SKM-1 (cell line): ENCODE results near the gene MAGI3.
"Not testable (repeated sequence)": the region's sequence is repeated elsewhere in the genome, so short reads cannot be mapped to it uniquely, and the experiment has no call there.

Source experiments
- DNase-seq: peaks from one replicate; lab custom pipeline; 2025; ENCODE audit not compliant: unreplicated experiment; lab: John Stamatoyannopoulos, UW

MAGI3 gene

DNA sequence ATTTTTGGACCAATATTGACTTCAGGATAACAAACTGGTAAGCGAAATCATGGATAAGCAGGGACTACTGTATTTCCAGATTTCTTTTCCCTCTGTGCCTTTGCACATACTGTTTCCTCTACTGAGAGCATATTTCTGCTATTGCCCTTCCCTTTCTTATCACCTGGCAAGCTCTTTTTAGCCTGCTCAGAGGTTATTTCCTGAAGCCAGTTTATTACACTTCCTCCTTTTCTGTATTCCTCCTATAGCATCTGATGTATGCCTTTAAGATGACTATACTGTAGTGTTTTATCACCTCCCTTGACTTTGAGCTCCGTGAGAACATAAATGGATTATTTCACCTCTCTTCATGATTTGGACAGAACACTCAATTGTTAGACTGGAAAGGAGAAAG is 49.0 kb downstream of the MAGI3 start:
- DNase-seq: no peak

DNA sequence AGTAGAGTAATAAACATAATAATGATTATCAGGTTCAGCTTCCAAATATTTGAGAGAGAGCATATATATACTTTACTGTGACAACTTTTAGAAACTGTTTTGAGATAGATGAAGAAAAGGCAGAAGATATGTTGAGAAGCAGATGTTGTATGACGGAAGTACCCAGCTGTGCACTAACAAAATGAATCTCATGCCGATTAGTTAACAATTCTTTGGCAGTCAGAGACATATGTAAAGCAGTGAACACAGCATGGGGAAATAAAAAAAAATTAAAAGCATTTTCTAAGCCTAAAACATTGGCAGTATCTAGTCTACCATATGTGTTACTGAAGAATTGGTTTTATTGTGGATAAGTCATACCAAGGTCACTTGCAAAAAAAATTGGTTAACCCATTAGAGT is 51.8 kb downstream of the MAGI3 start:
- DNase-seq: no peak

DNA sequence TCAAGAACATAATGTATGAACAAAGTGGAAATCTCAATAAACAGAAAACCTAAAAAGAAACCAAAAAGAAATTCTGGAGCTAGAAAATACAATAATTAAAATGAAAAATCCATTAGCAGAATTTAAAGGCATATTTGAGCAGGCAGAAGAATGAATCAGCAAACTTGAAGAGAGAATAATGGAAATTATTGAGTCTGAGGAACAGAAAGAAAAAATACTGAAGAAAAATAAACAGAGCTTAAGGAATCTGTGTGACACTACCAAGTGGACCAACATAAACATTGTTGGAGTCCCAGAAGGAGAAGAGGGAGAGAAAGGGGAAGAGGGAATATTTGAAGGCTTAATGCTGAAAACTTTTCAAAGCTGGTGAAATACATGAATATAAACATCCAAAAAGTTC is 54.5 kb downstream of the MAGI3 start:
- DNase-seq: no peak

DNA sequence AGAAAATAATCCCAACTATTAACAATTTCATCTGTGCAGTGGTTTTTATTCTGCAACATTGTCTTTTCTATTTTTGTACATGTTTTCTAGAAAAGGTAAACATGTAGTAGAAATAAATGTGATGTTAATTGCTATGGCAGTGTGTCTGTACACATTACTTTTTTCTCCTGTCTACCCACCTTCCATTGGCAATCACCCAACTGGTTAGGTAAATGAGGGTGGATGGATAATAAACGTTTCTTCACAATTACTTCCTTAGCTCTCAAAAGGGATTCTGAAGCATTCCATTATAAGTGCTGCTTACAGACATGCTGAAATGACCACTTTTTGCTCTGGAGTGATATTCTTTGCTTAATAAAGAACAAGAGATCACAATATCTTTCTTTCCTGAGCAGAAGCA is 61.4 kb downstream of the MAGI3 start:
- no peak for DNase-seq

DNA sequence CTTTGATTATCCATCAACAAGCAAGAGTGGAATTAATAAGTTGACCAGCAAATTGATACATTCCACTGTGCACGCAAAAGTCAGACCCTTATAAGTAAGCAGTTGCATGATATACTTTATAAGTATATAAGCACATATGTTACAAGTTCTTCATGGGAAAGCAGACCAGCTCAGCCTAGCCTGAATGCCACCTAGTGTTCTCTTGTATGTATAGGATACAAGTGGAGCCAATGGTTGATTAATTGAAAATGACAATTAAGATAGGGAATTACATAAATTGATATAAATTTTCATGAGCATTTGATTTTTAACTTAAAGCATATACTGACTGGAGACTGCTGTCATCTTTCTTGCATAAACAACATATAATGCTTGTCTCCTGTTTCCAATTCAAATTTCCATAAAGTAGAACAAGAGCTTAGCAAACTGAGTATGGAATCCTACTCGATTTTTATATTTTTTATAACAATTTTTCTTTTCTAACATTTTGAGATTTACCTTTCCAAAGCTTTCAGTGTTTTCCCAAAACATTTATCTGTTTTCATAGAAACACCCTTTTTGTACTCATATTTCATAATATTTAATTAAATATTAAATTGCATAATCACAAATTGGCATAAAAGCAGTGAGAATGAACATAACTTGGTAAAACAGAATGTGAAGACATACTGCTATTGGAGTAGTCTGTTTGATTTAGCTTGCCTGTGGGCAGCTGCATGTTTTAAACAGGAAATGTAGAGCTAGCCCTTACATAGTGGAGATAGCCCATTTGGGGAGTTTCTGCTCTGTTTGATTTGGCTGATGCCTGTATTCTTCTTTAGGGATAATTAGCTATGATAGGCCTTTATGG is 62.8 kb downstream of the MAGI3 start:
- DNase-seq: peak; percentile 5

DNA sequence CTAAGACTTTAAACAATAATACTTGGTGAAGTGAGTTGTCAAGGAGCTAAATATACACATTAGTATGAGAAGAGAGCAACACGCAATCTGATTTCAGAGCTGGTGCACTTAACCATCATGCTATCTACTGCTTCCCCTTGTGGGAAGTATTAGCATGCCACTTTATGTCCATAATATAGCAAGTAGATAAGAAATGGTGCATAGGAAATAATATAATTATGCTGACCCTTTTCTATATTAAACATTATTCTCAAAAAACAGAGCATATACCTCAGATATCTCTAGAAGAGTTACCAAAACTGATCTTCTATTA is 63.4 kb downstream of the MAGI3 start:
- no peak for DNase-seq

DNA sequence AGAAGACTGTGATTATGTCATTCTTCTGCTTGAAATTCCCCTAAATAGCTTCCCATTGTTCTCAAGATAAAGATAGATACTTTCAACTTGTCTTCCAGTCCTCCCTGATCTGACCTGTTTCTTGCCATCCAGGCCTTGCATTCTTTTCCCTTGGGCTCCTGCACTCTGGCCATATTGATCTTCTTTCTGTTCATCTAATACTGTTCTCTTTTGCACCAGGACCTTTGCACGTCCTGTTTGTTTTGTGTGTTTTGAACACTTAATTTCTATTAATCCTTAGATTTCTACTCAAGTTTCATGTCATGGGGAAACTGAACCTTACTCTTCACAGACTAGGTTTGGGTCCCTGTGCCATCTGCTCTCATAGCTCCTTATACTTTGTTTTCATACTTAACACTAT is 65.1 kb downstream of the MAGI3 start:
- DNase-seq: no peak

DNA sequence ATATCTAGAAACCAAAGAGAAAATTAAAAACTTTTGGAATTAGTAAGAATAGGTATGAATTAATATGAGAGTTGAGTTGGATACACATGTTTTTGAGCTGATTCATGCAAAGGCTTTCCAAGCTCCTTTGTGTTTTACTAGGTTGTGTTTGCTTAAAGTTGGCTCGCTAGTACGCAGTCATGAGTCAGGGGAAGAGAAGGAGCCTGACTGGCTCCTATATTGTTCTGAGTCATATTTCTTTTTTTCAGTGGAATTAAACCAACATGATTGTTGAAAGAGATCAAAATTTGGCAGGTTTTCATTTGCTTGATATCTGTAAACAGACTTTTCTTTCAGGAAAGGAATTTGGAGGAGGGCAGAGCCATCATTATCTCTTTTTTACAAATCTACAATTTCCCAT is 66.7 kb downstream of the MAGI3 start:
- no peak for DNase-seq

DNA sequence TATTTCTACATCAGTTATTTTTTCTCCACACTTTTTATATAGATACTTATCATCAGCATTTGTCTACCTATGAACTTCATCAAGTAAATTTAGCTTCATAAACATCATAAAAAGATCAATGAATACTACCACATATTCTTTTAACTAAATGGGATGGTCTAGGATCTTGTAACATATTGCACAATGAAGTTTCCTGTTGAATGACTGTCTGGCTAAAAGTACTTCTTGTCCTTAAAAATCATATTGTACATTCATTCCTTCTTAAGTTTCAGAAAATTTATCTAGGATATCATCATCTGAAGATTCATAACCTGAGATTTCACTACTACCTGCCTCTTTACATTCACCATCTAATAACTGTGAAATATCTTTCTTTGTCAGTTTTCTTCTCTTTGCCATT is 69.0 kb downstream of the MAGI3 start:
- DNase-seq: no peak

DNA sequence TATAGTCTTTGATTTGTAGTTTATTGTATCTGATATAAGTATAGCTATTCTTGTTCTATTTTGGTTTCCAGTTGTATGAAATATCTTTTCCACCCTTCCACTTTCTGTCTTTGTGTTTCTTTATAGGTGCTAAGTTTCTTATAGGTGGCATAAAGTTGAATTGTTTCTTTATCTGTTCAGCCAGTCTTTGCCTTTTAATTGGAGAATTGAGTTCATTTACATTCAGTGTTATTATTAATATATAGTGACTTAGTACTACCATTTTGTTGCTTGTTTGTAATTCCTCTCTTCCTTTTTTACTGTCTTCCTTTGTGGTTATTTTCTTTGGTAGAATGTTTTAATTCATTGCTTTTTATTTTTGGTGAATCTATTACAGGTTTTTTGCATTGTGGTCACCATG is 77.7 kb downstream of the MAGI3 start:
- no peak for DNase-seq

DNA sequence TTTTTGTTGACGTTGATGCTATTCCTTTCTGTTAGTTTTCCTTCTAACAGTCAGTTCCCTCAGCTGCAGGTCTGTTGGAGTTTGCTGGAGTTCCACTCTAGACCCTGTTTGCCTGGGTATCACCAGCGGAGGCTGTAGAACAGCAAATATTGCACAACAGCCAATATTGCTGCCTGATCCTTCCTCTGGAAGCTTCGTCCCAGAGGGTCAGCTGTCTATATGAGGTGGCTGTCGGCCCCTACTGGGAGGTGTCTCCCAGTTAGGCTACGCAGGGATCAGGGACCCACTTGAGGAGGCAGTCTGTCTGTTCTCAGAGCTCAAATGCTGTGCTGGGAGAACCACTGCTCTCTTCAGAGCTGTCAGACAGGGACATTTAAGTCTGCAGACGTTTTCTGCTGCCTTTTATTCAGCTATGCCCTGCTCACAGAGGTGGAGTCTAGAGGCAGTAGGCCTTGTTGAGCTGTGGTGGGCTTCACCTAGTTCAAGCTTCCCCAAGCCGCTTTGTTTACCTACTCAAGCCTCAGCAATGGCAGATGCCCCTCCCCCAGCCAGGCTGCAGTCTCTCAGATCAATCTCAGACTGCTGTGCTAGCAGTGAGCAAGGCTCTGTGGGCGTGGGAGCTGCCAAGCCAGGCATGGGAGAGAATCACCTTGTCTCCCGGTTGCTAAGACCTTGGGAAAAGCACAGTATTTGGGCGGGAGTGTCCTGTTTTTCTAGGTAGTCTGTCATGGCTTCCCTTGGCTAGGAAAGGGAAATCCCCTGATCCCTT is 88.3 kb downstream of the MAGI3 start:
- not testable (repeated sequence) for DNase-seq

DNA sequence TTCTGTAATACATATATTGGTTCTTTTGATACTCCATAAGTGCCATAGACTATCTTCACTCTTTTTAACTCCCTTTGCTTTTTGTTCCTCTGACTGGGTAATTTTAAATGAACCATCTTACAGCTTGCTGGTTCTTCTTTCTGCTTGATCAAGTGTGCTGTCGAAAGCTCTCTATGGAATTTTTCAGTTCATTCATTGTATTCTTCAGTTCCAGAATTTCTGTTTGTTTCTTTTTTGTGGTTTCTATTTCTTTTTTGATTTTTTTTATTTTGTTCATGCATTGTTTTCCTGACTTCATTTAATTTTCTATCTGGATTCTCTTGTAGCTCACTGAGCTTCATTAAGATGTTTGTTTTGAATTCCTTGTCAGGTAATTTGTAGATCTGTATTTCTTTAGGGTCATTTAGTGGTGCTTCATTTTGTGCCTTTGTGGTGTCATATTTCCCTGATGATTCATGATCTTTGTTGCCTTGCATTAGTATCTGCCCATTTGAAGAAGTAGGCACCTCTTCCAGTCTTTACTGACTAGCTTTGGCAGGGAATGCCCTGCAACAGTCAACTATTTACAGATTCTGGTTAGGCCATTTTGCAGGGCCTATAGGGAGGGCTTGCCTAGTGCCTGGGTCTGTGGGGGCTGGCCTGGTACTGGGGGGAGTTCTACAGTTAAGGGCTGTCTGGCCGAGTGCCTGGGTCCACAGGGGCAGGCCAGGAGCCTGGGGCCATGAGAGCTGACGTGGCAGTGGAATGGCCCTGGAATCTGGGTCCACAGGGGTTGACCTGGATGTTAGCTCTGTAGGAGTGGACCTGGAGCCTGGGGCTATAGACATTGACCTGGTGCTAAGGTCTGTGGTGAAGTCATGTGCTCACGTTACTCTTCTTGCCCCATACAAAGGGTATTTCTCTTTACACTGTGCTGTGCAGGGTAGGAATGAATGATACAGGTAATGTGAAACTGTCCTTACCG is 89.7 kb downstream of the MAGI3 start:
- DNase-seq: no peak

DNA sequence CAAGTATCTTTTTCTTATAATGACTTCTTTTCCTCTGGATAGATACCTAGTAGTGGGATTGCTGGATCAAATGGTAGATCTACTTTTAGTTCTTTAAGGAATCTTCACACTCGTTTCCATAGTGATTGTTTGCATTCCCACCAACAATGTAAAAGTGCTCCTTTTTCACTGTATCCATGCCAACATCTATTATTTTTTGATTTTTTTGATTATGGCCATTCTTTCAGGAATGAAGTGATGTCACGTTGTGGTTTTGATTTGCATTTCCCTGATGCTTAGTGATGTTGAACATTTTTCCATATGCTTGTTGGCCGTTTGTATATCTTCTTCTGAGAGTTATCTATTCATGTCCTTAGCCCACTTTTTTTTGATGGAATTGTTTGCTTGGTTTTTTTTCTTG is 94.8 kb downstream of the MAGI3 start:
- not testable (repeated sequence) for DNase-seq

DNA sequence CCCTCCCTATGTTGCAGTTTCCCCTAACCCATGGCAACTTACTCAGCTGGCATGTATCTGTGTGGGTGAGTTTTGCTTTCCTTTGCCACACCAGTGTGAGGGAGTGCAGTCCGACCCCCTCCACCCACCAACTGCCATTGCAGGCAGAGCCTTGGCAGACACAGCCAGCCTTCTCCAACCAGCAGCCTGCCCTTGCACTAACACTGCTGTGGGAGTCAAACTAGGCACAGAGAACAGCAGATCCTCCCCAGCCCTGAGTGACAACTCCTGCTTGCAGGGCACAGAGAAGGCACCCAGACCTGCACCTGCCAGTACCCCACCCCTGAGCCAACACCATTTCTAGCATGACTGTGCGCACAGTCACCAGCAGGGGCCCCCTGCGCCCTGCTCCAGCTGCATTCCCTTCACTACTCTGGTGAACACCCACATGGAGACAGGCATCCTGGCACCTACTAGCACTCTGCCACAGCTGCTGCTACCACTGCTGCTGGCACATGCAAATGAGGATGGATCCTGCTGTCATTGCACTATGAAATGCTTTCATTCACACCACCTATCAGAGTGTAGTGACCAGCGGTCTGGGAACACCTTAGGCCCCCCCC is 98.4 kb downstream of the MAGI3 start:
- DNase-seq: no peak

DNA sequence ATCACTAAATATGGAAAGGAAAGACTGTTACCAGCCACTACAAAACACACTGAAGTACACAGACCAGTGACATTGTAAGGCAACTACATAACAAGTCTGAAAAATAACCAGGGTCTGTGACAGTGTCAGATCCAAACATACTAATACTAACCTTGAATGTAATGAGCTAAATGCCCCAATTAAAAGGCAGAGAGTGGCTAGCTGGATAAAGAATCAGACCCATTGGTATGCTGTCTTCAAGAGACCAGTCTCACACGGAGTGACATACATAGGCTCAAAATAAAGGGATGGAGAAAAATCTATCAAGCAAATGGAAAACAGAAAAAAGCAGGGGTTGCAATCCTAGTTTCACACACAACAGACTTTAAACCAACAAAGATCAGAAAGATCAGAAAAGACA is 100.1 kb downstream of the MAGI3 start:
- no peak for DNase-seq

DNA sequence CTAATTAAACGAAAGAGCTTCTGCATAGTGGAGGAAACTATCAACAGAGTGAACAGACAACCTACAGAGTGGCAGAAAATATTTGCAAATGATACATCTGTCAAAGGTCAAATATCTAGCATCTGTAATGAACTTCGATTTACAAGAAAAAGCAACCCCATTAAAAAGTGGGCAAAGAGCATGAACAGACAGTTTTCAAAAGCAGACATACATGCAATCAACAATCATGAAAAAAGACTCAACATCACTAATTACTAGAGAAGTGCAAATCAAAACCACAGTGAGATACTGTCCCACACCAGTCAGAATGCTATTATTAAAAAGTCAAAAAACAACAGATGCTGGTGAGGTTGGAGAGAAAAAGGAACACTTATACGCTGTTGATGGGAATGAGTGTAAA is 103.2 kb downstream of the MAGI3 start:
- no peak for DNase-seq

DNA sequence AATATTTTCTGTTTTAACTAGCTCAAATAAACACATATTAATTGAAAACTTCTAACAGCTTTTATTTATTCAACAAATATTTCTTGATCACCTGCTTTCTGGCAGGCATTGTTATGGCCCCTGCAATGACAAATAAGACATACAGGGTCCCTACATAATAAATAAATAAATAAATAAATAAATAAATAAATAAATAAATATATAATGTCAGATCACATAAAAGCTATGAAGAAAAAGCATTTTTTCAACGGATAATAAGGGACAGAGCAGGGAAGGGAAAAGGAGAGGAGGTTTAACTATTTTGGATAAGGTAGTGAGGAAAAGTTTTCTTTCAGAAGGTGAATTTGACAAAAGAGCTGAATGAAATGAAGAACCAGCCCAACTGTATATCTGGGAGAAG is 115.0 kb downstream of the MAGI3 start:
- DNase-seq: no peak

DNA sequence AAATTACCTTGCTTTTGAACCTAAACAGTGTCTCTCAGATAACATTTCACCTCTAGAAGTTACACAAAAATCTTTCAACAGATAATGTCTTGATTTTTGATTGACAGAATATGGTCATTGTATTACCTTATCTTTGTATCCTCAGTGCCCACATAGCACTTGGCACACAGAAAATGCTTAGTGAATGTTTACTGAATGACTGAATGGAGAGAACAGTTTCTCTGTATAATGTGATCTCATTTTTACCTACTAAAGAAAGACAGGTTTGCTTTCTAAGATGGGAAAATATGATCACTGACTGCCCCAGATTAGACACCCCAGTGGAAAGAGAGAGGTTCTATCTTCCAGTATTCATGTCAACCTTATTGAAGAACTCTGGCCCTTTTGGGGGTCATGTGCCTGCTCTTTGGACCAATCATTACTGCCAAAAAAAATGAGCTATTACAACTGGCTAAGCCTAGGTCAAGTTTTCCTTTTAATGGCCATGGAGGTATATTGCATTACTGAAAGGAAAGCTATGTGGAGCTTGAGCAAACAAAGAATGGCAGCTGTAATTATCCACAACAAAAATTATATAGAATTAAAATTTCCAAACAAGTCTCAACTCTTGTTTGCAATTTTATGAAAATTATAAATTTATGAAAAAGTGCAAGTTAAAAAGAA is 117.4 kb downstream of the MAGI3 start:
- DNase-seq: no peak

DNA sequence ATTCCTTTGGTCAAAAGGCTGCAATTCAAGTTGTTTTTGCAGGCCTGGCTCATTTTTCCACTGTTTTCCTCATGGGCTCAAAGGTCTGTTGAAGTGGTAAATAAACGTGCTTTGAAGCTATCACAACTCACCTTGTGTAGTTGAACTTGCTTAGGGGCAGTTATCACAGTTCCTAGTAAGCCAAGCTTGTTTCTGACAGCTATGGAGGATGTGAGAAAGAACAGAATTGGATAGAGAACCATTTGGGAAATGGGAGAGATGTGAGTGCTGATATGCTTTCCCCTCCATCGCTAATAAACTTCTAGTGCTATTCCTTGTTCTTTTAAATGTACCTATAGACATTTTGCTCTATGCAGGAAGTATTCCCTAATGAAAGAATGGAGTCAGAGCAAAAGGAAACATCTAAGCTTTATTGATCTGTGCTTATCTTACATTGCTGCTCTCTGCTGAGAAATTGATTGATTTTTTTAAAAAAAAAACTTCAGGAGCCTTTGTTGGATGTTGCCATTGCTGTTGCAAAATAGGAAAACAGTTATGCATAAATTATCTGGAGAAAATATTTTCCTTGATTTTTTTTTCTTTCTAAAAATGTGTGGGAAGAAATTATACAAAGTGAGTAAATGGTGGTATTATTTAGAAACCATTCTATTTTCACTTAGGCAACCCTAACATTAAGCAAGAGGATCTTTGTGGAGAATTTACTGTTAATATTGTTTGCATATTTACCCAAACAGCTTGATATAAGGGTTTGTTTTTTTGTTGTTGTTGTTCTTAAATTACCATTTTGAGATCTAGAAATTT is 118.2 kb downstream of the MAGI3 start:
- no peak for DNase-seq

DNA sequence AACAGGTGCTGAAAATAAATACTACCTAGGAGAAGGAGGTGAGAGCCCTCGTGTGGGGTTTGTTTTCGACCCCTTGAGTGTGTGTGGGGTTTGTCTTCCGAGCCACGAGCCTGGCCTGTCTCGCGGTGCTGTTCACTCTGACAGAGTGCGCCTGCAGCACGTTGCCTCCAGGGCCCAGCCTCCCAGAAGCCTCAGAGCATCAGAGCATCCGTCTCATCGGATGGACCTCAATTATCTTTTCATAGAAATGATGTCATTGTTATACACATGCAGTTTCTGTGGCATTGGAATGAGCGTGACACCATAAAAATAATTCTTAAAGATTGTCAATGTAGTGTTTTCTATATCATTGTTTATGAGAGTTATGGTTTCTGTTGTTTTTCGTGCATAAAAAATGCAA is 119.5 kb downstream of the MAGI3 start:
- not testable (repeated sequence) for DNase-seq
